HG03565 (cell line): ENCODE results near the gene LSM4.

Source experiments
- ATAC-seq: cut with Tn5 transposase; IDR thresholded peaks from one replicate; pipeline ENCODE4 v1.9.1; 2021; ENCODE audit warnings: mild to moderate bottlenecking, moderate library complexity; ENCODE audit not compliant: unreplicated experiment

LSM4 gene

GRCh38 chr19:18293642-18294466 is 29.0 kb downstream of the LSM4 start:
- ATAC-seq: no peak

- ATAC-seq: no peak
These were observed 29.9 kb downstream of the LSM4 start for GRCh38 chr19:18292810-18293641.

GRCh38 chr19:18292462-18292809 is 30.4 kb downstream of the LSM4 start:
- no peak for ATAC-seq

- no peak for ATAC-seq
These were observed 31.1 kb downstream of the LSM4 start for GRCh38 chr19:18291590-18292461.

GRCh38 chr19:18291019-18291524 is 31.8 kb downstream of the LSM4 start:
- ATAC-seq: no peak

GRCh38 chr19:18290302-18291018 is 32.4 kb downstream of the LSM4 start:
- ATAC-seq: no peak

- no peak for ATAC-seq
These were observed 33.2 kb downstream of the LSM4 start for GRCh38 chr19:18289471-18290301.

- no peak for ATAC-seq
These were observed 34.8 kb downstream of the LSM4 start for GRCh38 chr19:18287836-18288772.

GRCh38 chr19:18286973-18287635 is 35.8 kb downstream of the LSM4 start:
- no peak for ATAC-seq

GRCh38 chr19:18284712-18285360 is 38.0 kb downstream of the LSM4 start:
- no peak for ATAC-seq

- ATAC-seq: no peak
These were observed 39.5 kb downstream of the LSM4 start for GRCh38 chr19:18283338-18283737.

- ATAC-seq: no peak
These were observed 40.1 kb downstream of the LSM4 start for GRCh38 chr19:18282788-18283141.

GRCh38 chr19:18282021-18282787 is 40.7 kb downstream of the LSM4 start:
- ATAC-seq: no peak

- ATAC-seq: peak; percentile 53
These were observed 41.5 kb downstream of the LSM4 start, which contains the start of gene JUND for GRCh38 chr19:18281082-18282020. TSS of gene JUND (minus strand) at chr19:18281622. CDS start at chr19:18281484, 138 bp downstream.
